22Rv1 (cell line): ENCODE results near the gene UBN1.
A peak's percentile ranks its signal among the peaks of the same experiment; 100 is the strongest.

Source experiments
- H3K27ac ChIP-seq: fragments of 450-650 bp; 2 replicates; pipeline ENCODE4 v1.5.1; 2017
- ZFX ChIP-seq: fragments of 450-650 bp; IDR thresholded peaks from 2 replicates; pipeline ENCODE4 v1.6.1; 2017; ENCODE audit warnings: antibody characterized with exemption, borderline replicate concordance
- TF ChIP-seq, protein P1 (sequence below): fragments of 450-650 bp; IDR thresholded peaks from 2 replicates; pipeline ENCODE4 v1.5.1; 2017; ENCODE audit warnings: mild to moderate bottlenecking

The UBN1 gene, protein sequence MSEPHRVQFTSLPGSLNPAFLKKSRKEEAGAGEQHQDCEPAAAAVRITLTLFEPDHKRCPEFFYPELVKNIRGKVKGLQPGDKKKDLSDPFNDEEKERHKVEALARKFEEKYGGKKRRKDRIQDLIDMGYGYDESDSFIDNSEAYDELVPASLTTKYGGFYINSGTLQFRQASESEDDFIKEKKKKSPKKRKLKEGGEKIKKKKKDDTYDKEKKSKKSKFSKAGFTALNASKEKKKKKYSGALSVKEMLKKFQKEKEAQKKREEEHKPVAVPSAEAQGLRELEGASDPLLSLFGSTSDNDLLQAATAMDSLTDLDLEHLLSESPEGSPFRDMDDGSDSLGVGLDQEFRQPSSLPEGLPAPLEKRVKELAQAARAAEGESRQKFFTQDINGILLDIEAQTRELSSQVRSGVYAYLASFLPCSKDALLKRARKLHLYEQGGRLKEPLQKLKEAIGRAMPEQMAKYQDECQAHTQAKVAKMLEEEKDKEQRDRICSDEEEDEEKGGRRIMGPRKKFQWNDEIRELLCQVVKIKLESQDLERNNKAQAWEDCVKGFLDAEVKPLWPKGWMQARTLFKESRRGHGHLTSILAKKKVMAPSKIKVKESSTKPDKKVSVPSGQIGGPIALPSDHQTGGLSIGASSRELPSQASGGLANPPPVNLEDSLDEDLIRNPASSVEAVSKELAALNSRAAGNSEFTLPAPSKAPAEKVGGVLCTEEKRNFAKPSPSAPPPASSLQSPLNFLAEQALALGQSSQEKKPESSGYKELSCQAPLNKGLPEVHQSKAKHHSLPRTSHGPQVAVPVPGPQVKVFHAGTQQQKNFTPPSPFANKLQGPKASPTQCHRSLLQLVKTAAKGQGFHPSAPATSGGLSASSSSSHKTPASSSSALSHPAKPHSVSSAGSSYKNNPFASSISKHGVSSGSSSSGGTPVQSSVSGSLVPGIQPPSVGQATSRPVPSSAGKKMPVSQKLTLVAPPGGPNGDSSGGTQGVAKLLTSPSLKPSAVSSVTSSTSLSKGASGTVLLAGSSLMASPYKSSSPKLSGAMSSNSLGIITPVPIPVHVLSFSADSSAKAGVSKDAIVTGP (N-terminal part only)

GRCh38 chr16:4846901-4847773 is at the start of gene UBN1, which contains the start of gene GLYR1:
Gene UBN1, plus strand, starts transcription at chr16:4847481. Its CDS starts 5,437 bp downstream, at chr16:4852918.
Gene GLYR1, minus strand, starts transcription at chr16:4847288. Its CDS starts 23 bp downstream, at chr16:4847265.
- H3K27ac ChIP-seq = peak within 1 kb of the TSS; percentile 87

GRCh38 chr16:4797805-4798252 is 49.5 kb upstream of the UBN1 start:
- TF ChIP-seq ZFX = no peak
- H3K27ac ChIP-seq = no peak overlapping the region

More at GRCh38 chr16:4846901-4847773, at the start of gene UBN1, which contains the start of gene GLYR1:
- TF ChIP-seq ZFX = no peak
- TF ChIP-seq, protein P1, sequence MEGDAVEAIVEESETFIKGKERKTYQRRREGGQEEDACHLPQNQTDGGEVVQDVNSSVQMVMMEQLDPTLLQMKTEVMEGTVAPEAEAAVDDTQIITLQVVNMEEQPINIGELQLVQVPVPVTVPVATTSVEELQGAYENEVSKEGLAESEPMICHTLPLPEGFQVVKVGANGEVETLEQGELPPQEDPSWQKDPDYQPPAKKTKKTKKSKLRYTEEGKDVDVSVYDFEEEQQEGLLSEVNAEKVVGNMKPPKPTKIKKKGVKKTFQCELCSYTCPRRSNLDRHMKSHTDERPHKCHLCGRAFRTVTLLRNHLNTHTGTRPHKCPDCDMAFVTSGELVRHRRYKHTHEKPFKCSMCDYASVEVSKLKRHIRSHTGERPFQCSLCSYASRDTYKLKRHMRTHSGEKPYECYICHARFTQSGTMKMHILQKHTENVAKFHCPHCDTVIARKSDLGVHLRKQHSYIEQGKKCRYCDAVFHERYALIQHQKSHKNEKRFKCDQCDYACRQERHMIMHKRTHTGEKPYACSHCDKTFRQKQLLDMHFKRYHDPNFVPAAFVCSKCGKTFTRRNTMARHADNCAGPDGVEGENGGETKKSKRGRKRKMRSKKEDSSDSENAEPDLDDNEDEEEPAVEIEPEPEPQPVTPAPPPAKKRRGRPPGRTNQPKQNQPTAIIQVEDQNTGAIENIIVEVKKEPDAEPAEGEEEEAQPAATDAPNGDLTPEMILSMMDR = no peak

DNA sequence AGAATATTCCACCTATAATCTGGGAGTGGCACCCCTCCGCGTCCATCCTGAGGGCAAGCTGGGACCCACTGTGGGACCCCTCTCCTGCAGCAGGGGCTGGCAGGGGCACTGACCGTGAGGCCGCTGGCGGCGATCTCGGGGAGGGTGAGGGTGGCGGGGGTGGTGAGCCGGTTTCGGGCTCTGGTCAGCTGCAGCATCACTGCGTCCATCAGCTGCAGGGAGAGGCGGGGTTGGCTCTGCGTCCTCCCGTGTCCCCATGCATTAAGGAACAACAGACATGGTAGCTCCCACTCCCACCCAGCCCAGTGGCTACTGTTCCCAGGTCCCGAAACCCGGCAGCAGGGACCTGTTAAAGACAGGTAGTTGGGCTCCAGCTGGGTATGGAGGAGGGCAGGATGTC is 48.8 kb upstream of the UBN1 start:
- no peak for TF ChIP-seq ZFX
- TF ChIP-seq, protein P1 = no peak
- H3K27ac ChIP-seq = no peak overlapping the region

GRCh38 chr16:4799171-4799855 is 48.0 kb upstream of the UBN1 start:
- peak overlapping the region; percentile 94 for H3K27ac ChIP-seq
- TF ChIP-seq, protein P1 = no peak
- no peak for TF ChIP-seq ZFX

- peak overlapping the region; percentile 94 for H3K27ac ChIP-seq
- TF ChIP-seq ZFX = no peak
- TF ChIP-seq, protein P1 = no peak
Measured at GRCh38 chr16:4800290-4801041, 46.8 kb upstream of the UBN1 start.
